ENCODE measurements around the gene HAUS6.
"Not testable (repeated sequence)": the region's sequence is repeated elsewhere in the genome, so short reads cannot be mapped to it uniquely, and the experiment has no call there.

The HAUS6 gene

GRCh38 chr9:19036611-19037010 lies 66.1 kb downstream of the HAUS6 start:
- DNase-seq, result no peak

- DNase-seq, result no peak
Measured at GRCh38 chr9:19033015-19033414, 69.7 kb downstream of the HAUS6 start, which contains the start of gene SAXO1. SAXO1 (minus strand) TSS chr9:19033209; CDS start chr9:19032908, 301 bp downstream.

- DNase-seq, result no peak
Measured at GRCh38 chr9:19032406-19032805, 70.3 kb downstream of the HAUS6 start.

GRCh38 chr9:19030899-19031298 lies 71.8 kb downstream of the HAUS6 start:
- DNase-seq, result no peak

- peak in 21 of 58 donors; percentile 2 to 61 (median 11) for DNase-seq
Measured at GRCh38 chr9:19028835-19029451, 73.8 kb downstream of the HAUS6 start.

GRCh38 chr9:19027825-19028224 lies 74.9 kb downstream of the HAUS6 start:
- no peak for DNase-seq

GRCh38 chr9:19026375-19026774 lies 76.3 kb downstream of the HAUS6 start:
- no peak for DNase-seq

- DNase-seq, result no peak
Measured at GRCh38 chr9:19023078-19023477, 79.6 kb downstream of the HAUS6 start.

- no peak for DNase-seq
Measured at GRCh38 chr9:19022206-19022605, 80.5 kb downstream of the HAUS6 start.

GRCh38 chr9:19021649-19022048 lies 81.1 kb downstream of the HAUS6 start:
- DNase-seq, result not testable (repeated sequence)

- no peak for DNase-seq
Measured at GRCh38 chr9:19020886-19021455, 81.7 kb downstream of the HAUS6 start.

- no peak for DNase-seq
Measured at GRCh38 chr9:19018201-19018600, 84.5 kb downstream of the HAUS6 start.

GRCh38 chr9:19009391-19009965 lies 93.2 kb downstream of the HAUS6 start:
- DNase-seq, result no peak

Measured in anterior cingulate cortex (tissue), 58 donors.